ENCODE results near the gene ZNF724.

DNA sequence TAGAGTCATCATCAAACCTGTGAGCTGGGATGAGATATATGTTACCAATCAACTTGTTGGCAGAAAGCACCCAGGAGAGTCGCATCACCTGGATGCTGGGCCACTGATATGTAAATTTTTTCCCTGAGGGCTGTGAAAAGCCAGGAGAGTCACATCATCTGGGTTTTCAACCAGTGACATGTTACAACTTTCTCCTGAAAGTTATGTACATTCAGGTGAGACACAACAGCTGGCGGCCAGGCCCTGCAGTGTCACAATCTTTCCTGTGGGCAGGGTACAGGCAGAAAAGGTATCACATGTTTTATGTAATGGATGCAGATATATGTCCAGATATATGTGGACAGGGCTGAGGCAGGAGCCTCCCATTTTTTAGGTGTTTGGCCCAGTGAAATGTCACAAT is 13.2 kb upstream of the ZNF724 start:
- no peak for TF ChIP-seq EZH2 (IDR thresholded peaks at IDR 0.05; ENCODE audit: insufficient read depth, low read length)
- TF ChIP-seq, protein P1, sequence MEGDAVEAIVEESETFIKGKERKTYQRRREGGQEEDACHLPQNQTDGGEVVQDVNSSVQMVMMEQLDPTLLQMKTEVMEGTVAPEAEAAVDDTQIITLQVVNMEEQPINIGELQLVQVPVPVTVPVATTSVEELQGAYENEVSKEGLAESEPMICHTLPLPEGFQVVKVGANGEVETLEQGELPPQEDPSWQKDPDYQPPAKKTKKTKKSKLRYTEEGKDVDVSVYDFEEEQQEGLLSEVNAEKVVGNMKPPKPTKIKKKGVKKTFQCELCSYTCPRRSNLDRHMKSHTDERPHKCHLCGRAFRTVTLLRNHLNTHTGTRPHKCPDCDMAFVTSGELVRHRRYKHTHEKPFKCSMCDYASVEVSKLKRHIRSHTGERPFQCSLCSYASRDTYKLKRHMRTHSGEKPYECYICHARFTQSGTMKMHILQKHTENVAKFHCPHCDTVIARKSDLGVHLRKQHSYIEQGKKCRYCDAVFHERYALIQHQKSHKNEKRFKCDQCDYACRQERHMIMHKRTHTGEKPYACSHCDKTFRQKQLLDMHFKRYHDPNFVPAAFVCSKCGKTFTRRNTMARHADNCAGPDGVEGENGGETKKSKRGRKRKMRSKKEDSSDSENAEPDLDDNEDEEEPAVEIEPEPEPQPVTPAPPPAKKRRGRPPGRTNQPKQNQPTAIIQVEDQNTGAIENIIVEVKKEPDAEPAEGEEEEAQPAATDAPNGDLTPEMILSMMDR (IDR thresholded peaks at IDR 0.05; ENCODE audit: insufficient read depth, low read depth, low read length): no peak

Data from astrocyte (in vitro differentiated cells and primary cell).